Fibroblast of skin of abdomen (primary cell): Measurements from ENCODE around the gene POLN.

Source experiments
- DNase-seq: peaks from one replicate; pipeline ENCODE4 v3.0.0-alpha.2; 2013

Gene POLN

DNA sequence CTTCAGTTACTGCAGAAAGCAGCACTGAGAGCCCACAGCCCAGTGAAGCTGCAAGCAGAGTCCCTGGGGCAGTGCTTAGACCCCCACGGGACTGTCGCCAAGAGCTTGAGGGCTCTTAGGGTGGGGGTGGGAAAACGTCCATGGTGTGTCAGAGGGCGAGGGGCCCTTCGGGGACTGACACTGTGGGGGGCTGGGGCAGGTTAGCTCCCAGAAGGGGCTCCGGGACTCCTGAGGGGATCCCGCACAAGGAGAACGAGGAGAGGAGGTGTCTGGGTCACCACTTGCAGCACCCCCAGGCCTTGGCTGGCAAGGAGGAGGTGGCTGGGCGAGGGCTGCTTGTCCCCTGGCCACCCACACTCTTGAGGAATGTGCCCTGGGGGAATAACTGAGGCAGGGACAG lies 162.0 kb downstream of the POLN start:
- DNase-seq: no peak

DNA sequence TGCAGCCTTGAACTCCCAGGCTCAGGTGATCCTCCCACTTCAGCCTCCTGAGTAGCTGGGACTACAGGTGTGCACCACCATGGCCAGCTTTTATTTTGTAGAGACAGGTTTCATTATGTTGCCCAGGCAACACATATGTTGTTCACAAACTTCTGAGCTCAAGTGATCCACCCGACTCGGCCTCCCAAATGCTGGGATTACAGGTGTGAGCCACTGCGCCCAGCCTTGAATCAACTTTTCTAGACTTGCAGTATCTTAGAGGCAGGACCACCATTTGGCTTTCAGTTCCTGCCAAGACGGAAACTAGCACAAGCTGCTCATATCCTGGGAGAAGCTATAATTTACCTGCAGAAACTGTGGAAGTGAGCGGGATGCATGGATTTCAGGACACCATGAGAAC lies 162.9 kb downstream of the POLN start:
- DNase-seq: no peak

DNA sequence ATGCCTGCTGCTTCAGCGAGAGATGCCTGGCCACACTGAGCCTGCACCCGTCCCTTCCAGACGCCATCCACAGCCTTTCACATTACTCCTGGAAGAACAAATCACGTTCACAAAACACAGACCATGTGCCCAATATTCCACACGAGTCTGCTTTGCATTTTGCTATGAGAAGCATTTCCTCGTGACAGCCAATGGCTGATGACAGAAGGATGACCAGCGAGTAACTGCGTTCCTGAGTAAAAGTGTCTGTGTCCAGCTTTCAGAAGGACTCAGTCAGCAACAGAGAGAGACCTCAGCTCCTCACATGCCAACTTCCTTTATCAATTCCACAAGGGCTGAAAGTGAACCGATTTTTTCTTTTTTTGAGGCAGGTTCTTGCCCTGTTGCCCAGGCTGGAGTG lies 163.3 kb downstream of the POLN start:
- DNase-seq: no peak

DNA sequence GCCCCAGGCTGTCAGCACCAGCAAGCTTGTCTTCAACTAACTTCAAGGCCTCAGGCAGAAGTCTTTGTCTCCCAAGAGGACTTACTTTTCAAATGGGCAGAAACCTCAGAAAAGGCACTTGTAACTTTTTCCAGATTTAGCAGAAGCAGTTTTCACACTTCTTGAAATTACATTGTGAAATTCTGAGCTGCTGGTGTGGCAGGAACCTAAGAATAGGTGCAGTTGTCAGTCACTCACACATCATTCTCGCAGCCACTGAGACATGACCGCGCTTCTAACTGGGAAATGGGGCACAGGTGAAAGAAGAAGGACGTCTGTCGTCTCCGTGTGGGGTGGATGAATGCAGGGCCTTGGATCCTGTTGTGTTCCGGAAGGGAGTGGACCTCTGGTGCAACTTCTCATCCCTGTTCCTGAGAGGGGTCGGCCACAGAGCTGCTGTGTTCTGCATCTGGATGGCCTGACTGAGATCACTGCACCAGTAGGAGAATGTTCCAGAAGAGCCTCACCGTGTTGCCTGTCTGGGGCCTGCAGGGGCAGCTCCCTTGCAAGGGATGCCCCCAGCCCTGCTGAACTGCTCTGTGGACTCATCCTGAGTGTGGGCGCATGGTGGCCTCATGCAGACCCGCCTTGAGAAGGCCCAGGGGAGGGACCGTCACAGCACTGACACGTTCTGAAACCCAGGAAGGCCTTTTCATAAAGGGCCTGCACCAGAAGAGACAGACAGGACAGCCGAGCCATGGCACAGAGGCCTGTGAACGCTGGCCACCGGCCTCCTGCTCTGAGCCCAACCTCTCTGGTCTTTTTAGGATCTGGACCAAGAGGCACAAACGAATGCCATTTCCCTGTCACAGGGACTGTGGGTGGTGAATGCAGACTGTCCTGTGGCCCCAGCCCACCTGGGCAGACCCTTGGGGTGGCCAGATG lies 164.1 kb downstream of the POLN start:
- DNase-seq: no peak

DNA sequence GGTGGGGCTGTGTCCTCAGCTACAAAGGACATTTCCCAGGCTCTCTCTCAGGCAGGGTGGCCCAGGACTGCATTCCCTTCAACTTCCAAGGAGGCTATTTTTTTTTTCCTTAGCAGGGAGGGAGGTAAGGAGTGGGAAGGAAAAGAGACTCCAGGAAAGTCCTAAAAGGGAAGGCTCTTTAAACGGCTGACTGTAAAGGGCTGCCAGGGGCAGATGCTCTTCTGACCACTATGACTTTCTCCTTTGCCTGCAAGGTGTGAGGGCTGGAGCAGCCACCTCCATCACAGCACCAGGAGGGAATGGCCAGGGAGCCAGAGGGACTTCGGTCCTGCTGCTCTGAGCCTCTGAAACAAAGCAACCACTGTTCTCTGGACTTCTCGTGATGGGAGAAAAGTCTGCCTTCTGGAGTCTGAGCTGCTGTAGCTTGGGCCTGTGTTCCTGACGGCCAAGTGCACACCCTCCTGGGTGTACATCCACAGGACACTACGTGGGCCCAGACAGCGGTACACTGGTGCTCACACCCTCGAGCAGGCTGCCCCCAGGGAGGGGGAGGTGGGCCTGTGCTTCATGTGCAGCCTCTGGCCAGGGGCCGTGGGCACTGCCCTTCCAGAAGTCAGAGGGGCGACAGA lies 164.9 kb downstream of the POLN start:
- no peak for DNase-seq

DNA sequence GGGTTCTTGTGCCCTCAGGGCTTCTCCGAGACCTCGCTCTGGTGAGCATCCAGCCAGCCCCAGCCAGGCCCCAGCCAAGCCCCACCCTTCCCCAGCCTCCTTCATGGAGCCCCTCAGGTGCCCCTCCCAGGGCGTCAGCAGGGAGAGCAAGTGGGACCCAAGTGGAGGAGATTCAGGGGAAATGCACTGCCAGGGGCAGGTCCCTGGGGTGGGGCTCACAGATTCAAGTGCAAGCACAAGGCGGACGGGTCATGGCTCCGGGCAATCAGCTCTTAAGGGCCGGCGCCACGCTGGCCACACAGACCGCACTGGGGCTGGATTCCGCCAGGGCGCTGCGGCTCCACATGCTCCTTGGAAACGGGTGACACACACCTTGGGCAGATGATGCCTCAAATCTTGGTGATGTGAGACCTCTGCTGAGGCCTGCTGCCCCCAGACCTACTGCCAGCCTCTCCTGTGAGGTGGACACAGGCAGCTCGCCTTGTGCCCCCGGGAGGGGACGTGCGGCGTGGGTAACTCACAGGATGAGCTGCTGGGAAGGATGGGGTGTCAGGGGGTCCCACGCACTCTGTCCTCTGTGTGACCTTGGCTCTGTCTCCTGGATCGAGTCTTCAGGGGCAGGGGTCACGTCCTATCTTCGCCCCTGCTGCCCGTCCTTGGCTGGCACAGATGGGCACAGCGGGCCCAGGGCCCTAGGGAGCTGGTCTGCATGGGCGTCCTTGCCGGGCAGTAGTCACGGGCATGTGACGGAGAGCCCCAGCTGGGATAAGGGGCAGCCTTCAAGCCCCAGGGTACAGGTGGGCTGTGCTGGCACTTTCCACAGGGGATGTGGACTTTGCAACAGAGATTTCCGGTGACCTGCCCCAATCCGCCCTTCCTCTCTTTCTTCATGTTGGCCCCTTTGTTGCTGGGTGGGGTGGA lies 165.7 kb downstream of the POLN start:
- DNase-seq: no peak

DNA sequence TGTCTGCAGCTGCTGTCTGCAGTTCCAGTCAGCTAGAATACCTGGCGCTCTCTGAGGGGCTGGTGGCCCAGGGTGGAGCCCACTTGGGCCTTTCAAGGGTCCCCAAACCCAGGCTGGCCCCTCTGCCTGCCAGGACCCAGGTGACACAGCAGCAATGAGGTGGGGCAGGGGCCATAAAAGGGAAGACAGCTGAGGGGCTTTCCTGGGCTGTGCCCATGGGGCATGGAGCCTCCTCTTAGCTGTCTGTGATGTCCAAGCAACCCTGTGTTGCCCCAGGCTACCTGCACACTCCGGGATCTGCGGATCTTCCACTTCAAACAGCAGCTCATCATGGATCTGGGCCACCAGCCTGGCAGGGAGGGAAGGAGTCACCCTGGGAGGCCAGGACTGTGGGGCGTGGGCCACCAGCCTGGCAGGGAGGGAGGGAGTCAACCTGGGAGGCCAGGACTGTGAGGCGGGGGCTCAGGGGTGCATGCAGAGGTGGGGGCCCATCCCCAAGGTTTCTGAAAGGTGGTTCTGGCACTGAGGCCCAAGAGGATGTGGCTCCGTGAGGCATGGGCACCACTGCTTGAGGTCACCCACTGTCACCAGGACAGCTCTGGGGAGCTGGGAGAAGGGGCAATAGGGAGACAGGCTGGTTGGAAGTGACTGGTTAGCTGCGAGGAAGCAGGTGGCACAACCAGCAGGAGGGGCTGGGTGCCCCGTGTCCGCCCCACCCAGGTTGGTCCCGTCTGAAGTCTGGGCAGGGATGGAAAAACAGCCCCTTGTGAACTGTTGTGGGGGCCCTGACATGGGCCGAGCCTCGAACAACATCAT lies 166.5 kb downstream of the POLN start:
- DNase-seq: no peak

DNA sequence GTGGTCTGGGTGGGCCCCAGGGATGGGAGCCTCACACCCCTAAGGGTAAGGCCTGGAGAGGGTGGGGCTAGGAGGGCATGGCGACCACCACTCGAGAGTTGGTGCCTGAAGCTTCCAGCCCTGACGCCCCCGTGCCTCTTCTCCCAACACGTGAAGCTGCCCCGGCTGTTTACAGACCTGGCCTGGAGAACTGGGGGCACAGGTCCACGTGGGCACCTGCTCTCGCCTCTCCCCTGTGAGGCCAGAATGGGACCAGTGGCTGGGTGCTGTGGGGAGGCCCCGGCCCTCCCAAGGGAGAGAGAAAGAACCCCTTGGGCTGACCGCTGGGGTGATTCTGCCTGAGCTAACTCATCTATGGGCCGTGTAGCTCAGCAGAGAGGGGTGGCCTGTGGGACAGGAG lies 167.3 kb downstream of the POLN start:
- DNase-seq: no peak

DNA sequence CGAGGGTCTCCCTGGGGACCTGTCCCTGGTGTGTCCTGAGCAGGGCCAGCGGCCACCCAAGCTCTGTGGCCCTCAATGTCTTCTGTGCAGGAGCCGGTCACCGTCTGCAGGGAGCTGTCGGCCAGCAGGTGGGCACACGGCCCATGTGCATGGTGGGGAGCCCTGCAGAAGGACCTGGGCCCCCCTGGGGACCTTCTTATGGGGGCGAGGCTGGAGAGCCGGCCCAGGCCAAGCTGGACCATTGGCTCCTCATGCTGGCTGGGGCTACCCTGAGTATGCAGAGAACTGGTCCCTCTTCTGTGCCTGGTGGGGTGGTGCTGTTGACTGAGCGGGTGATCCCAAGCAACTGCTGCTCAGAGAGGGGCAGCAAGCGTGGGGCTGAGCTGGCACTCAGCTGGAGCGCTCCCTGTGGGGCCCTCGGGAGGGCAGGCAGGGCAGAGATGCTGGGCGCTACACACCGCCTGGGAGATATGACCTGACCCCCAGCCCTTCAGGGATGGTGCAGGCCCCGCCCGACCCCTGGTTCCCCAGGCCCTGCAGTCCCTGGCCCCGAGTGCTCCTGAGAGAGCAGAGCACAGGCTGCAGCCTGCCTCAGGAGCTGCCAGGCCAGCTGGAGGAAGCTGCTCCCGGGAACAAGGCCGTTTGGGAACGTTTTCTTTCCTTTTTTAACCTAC lies 168.0 kb downstream of the POLN start:
- DNase-seq: no peak

DNA sequence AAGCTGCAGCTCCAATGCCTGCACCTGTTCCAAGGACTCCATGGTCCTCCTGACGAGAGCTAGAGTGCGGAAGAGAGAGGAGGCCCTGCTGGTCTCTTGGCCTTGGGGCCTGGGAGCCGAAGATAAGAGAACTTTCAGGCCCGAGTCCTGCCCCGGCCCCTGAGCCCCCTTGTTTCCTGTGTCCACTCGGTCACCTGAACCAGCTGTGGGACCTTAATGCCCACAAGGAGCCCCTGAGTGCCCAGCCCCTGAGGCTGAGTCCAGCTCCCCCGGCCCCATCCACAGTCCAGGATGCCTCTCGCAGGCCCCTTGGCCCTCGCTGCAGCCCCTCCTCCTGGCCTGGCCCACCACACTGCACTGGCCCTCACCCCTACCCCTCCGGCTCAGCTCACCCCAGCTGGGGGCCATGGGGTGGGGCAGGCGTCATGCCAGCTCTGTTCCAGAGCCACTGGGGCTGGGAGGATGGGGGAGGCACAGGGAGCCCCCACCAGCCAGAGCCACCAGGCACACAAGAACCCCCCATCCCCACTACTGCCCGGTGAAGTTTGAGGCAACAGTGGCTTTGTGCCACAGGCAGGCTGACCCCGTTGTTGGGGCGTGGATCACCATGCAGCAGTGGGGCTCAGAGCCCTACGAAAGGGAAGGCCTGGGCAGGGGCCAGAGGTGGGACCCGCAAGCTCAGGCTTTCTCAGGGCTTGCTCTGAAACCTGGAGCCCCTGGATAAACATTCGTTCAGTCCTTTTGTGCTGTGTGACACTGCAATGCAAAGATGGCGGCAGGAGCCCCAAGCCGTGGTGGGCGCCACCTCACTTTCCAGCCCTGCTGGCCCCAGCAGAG lies 168.7 kb downstream of the POLN start:
- no peak for DNase-seq

DNA sequence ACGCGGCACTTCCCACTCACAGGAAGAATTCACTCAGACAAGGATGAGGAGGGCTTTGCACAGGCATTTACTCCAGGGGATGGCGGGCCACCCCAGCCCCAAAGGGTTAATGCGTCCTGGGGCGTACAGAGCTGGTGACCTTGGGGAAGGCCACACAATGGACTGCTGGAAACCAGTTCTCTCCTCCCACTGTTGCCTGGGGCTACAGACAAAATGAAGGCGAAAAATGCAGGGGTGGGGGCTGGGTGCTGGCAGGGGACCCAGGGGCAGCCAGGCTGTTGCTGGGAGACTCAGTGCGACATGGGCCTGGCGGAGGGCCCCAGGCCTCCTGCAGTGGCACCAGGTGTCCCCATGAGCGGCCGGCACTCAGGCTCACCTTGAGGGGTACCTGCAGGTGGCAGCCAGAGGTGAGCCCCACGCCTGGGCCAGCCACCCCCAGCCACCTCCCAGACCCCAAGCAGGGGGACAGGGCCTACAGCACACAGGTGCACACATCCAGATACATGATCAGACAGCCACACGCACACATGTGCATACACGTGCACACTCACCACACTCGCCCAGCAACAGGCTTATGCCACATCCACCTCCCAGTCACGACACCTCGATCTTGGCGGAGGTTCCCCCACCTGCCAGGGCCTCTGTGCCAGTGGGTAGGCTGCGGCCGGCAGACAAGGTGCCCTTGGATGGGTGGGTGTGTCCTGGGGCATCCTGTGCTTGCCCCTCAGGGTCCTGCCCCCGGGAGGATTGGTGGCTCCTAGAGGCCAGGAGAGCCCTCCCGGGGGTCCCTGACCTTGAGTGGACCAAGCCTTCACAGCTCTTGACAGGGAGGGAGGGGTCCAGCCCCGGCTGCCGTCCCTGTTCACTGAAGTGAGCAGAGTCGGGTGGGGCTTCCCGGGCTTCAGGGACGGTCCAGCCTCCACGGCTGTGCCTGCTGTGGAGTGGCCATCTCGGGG lies 169.7 kb downstream of the POLN start:
- no peak for DNase-seq

DNA sequence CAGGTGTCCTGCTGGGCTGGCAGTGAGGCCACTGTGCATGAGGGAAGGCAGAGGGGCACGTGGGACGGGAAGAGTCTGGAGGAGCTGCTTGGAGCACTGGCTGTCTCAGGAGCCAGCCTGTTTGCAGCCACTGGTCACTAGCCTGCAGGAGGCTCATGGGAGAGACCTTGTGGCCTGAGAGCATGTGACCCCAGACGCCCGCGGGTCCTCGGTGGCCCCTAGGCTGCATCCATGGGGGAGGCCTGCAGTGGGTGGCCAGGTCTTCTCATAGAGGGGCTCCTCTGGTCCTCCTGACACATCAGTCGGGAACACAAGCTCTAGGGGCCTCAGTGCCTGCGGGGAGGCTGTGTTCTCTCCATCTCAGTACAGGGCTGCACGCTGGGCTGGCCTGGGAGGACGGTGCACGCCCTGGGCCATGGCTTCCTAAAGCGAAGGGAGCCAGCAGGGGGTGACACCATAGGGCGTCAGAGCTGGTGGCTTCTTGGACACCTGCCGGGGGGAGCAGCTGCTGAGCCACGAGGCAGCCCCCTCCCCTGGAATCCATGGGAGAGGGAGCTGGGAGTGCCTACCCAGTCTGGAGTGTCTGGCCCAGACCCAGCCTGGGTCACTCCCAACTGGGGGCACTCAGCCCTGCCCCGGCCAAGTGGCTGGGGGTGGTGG lies 170.5 kb downstream of the POLN start:
- DNase-seq: no peak

DNA sequence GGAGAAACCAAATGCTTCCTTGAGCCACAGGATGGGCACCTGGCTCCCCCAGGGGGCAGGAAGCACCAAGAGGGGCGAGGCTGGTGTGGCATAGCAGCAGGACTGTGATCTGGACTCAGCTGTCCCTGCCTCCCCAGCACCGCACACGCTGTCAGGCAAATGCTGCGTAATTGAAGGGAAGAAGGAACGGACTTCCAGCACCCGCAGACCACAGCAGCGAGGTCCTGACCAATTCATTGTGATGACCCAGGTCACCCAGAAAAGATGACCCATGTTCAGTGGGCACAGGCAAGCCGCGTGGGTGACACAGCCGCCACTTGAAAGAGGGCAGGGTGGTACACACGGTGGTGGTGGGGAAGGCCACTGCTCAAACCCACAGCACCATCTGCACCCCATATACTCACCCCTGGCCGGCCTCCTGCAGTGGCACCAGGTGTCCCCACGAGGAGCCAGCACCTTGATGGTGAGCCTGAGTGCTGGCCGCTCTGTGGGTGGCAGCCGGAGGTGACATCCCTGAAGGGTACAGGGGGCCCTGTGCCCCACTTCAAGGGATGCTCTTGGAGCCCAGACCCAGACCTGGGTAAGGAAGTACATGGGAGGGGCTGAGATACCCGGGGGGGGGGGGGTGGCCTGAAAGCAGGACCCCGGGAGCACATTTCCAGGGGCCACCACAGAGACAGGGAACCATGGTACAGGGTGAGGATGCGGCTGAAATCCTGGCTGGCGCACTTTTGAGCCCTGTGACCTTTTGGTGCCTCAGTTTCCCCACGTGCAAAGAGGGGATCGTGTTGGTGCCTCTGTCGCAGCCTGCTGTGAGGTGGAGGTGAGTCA lies 171.3 kb downstream of the POLN start:
- DNase-seq: no peak

DNA sequence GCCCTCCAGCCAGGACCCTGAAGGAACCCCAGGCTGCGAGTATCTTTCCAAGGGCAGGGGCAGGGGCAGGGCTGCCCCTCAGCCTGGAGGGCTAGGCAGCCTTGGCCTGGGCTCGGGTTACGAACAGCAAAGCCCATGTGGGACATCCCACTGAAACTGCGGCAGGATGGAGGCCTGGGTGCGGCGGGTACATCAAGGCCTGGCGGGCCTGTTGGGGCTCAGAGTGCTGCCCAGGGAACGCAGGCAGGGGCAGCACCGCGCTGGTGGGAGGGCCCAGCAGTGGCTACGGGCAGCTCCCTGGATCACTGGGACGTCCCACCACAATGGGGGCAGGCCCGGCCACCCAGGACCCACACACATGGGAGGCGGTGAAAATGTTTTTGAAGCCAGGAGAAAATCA lies 171.9 kb downstream of the POLN start:
- DNase-seq: no peak

DNA sequence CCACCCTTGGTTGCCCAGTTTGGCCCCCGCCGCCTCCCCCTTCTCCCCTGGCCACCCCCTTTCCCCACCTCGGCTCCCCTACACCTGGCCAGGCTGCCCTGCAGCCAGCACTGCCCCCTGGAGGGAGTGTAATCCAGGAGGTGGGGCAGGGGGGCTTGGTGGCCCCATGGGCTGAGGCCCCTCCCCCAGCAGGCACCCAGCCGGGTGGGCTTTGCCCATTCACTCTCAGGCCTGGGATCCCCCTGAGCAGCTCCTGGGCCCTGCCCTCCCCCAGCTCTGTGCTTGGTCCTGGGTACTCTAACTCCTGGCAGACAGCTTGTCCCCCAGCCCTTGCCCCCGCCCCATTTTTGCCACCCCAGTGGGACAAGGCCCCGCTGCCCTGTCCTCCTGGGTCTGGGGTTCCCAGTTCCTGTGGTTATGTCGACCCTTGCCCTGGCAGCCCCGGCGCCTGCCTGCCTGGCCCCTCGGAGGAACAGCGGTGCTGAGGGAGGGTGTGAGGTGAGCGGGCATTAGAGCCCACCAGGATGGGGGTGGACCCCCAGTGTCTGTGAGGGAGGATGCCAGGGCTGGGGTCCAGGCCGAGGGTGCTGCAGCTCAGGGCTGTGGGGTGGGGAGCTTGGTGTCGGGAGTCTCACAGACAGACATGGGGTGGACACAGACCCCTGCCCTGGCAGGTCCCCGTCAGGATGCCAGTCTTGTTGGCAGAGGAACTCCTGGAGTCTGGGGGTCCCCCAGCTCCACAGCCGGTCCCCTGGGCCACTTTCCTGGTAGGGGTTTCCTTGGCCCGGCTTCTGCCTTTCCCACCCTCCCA lies 172.6 kb downstream of the POLN start:
- DNase-seq: no peak

DNA sequence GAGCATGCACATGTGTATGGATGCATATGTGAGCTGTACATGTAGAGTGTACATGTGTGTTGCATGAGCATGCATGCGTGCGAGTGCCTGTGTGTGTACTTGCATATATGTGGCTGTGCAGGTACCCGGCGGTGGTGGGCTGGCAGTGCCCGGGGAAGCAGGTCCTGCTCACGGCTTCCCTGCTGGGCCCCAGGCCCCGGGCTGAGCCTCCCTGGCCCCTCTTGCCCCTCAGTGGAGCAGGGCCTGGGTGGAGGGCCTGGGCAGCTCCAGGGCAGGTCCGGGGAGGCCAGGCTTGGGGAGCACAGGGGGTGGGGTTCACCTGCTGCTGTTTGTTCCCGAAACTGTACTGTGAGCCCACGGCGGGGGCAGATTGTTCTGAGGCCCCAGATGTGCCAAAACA lies 173.4 kb downstream of the POLN start:
- DNase-seq: no peak

DNA sequence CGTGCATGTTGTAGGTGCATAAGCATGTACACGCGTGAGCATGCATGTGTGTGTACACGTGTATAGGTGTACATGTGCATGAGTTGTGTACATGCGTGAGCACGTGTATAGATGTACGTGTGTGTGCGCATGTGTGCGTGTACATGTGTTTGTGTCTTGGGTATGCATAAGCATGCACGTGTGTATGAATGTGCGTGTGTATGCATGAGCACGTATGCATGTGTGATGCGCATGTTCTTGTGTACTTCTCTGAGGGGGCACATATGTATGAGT lies 173.8 kb downstream of the POLN start:
- DNase-seq: no peak
